Neural progenitor cell (in vitro differentiated cells): ENCODE data around the gene INPP5D. TPM values are rescaled to one million over a fixed set of nuclear protein-coding genes. Genes with fewer than 3 reads are reported as not detected.

ENCODE experiments used
- DNase-seq: peaks from one replicate; pipeline ENCODE4 v3.0.0-alpha.2; 2016; ENCODE audit warnings: low spot score
- H2AFZ ChIP-seq: fragments of 200-600 bp; sonication (generic); replicated peaks from 2 replicates; pipeline ENCODE4 v1.6.1; 2016; ENCODE audit warnings: antibody characterized with exemption
- H3F3A ChIP-seq: fragments of 200-600 bp; sonication (generic); 2 replicates; pipeline ENCODE4 v1.6.1; 2016; ENCODE audit warnings: antibody characterized with exemption, low read depth
- H3K27ac ChIP-seq: fragments of 200-600 bp; sonication (generic); 2 replicates; pipeline ENCODE4 v1.5.1; 2016; ENCODE audit warnings: mild to moderate bottlenecking
- H3K27me3 ChIP-seq: fragments of 200-600 bp; sonication (generic); 2 replicates; pipeline ENCODE4 v1.6.1; 2016; ENCODE audit warnings: mild to moderate bottlenecking, moderate library complexity
- H3K36me3 ChIP-seq: fragments of 200-600 bp; sonication (generic); 2 replicates; pipeline ENCODE4 v1.5.1; 2016
- H3K4me1 ChIP-seq: fragments of 200-600 bp; sonication (generic); 2 replicates; pipeline ENCODE4 v1.6.1; 2016; ENCODE audit warnings: mixed run types
- H3K4me2 ChIP-seq: fragments of 200-600 bp; sonication (generic); 2 replicates; pipeline ENCODE4 v1.6.1; 2016
- H3K4me3 ChIP-seq: fragments of 200-600 bp; sonication (generic); 2 replicates; pipeline ENCODE4 v1.5.1; 2016
- H3K79me2 ChIP-seq: fragments of 200-600 bp; sonication (generic); 2 replicates; pipeline ENCODE4 v1.6.1; 2016; ENCODE audit warnings: low read depth
- H3K9ac ChIP-seq: fragments of 200-600 bp; sonication (generic); 2 replicates; pipeline ENCODE4 v1.6.1; 2016
- H3K9me3 ChIP-seq: fragments of 200-600 bp; sonication (generic); 2 replicates; pipeline ENCODE4 v1.5.1; 2016; ENCODE audit warnings: low read depth
- H4K20me1 ChIP-seq: fragments of 200-600 bp; sonication (generic); 2 replicates; pipeline ENCODE4 v1.6.1; 2016; ENCODE audit warnings: low read depth
- H3K27ac Mint-ChIP-seq: 3 replicates; pipeline ENCODE4 v1.8.0; 2021; ENCODE audit warnings: mixed read lengths
- H3K27me3 Mint-ChIP-seq: 2 replicates; pipeline ENCODE4 v1.8.0; 2022; ENCODE audit warnings: low read depth, mild to moderate bottlenecking, inconsistent platforms, moderate library complexity, mixed read lengths; ENCODE audit not compliant: insufficient read depth
- H3K36me3 Mint-ChIP-seq: 3 replicates; pipeline ENCODE4 v1.8.0; 2021; ENCODE audit warnings: mixed read lengths
- H3K4me1 Mint-ChIP-seq: 3 replicates; pipeline ENCODE4 v1.8.0; 2021; ENCODE audit warnings: mixed read lengths
- H3K4me3 Mint-ChIP-seq: 3 replicates; pipeline ENCODE4 v1.8.0; 2021; ENCODE audit warnings: mild to moderate bottlenecking, moderate library complexity, mixed read lengths
- H3K9me3 Mint-ChIP-seq: 3 replicates; pipeline ENCODE4 v1.8.0; 2020; ENCODE audit warnings: mixed read lengths
- EZH2 ChIP-seq: fragments of 200-600 bp; sonication (generic); IDR thresholded peaks from 2 replicates; pipeline ENCODE4 v1.6.1; 2017; ENCODE audit warnings: antibody characterized with exemption, mild to moderate bottlenecking, moderate library complexity
- EZH2phosphoT487 ChIP-seq: fragments of 200-600 bp; sonication (generic); IDR thresholded peaks from 2 replicates; pipeline ENCODE4 v1.6.1; 2017; ENCODE audit warnings: antibody characterized with exemption
- total RNA-seq: library from RNA; depleted of rRNA; stranded (reverse); fragments of >200 nt; gene quantifications from 2 replicates; pipeline ENCODE4 v1.2.3, GENCODE V29; 2015; ENCODE audit warnings: low replicate concordance
- TF ChIP-seq, protein P1 (sequence below): fragments of 200-600 bp; sonication (generic); IDR thresholded peaks from 2 replicates; pipeline ENCODE4 v1.5.1; 2017; ENCODE audit warnings: antibody characterized with exemption, mild to moderate bottlenecking

Gene INPP5D
- total RNA-seq, 1 donor from 2014 or later, result 4.2 TPM

DNA sequence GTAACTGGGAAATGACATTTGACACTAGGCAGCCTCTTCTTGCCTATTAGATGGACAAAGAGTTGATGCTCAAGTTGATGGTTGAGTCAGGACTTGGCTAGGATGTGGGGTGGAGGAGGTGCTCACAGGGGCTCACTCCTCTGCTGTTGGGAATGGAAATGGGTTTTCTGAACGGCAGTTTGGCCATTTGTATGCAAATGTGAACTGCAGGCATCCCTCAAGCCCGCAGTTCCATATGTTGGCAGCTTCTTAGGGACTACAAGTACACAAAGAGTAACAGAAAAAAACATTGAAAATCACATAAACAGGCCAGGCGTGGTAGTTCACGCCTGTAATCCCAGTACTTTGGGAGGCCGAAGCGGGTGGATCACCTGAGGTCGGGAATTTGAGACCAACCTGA, 80.8 kb downstream of the INPP5D start:
- Histone ChIP-seq H3K36me3 (no peaks in the 10 kb centered on the region), H2AFZ (no peak overlapping the region), H3K9ac (no peak overlapping the region), H3K4me1 (peaks cover 14% of the 10 kb centered on the region), H3K4me2 (no peak overlapping the region), H4K20me1 (no peaks in the 10 kb centered on the region), H3K27ac (no peak overlapping the region), H3F3A (peaks cover 12% of the 10 kb centered on the region), H3K27me3 (no peaks in the 10 kb centered on the region), H3K4me3 (no peak overlapping the region), H3K79me2 (no peaks in the 10 kb centered on the region), H3K9me3 (no peaks in the 10 kb centered on the region)
- peaks cover 12% of the 10 kb centered on the region for H3K27me3 Mint-ChIP-seq
- H3K4me3 Mint-ChIP-seq, result no peak overlapping the region
- H3K36me3 Mint-ChIP-seq, result no peaks in the 10 kb centered on the region
- no peak for TF ChIP-seq EZH2
- TF ChIP-seq, protein P1, sequence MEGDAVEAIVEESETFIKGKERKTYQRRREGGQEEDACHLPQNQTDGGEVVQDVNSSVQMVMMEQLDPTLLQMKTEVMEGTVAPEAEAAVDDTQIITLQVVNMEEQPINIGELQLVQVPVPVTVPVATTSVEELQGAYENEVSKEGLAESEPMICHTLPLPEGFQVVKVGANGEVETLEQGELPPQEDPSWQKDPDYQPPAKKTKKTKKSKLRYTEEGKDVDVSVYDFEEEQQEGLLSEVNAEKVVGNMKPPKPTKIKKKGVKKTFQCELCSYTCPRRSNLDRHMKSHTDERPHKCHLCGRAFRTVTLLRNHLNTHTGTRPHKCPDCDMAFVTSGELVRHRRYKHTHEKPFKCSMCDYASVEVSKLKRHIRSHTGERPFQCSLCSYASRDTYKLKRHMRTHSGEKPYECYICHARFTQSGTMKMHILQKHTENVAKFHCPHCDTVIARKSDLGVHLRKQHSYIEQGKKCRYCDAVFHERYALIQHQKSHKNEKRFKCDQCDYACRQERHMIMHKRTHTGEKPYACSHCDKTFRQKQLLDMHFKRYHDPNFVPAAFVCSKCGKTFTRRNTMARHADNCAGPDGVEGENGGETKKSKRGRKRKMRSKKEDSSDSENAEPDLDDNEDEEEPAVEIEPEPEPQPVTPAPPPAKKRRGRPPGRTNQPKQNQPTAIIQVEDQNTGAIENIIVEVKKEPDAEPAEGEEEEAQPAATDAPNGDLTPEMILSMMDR, result no peak
- no peak for TF ChIP-seq EZH2phosphoT487
- no peak overlapping the region for H3K27ac Mint-ChIP-seq
- peaks cover 9% of the 10 kb centered on the region for H3K9me3 Mint-ChIP-seq
- no peak for DNase-seq
- peaks cover 5% of the 10 kb centered on the region for H3K4me1 Mint-ChIP-seq

DNA sequence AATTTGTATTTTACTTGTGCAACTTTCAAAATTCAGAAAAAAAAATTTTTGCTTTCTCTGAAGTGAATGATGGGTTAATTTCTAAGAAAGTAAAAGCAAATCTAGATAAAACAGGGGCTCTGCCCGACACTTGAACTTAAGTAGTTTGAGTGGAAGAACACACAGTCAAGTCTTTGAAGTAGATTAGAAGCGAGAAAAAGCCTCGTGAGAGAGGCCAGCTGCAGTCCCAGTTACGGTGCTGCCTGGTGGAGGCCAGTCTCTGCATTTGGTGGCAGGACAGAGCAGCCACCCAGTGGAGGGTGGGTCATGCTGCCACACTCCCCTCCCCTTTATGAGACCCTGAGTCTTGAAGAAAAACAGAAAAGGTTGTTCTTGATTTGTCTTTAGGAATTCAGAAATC, 81.8 kb downstream of the INPP5D start:
- peaks cover 5% of the 10 kb centered on the region for H3K4me1 Mint-ChIP-seq
- Histone ChIP-seq H4K20me1 (no peaks in the 10 kb centered on the region), H3K9me3 (no peaks in the 10 kb centered on the region), H3K79me2 (no peaks in the 10 kb centered on the region), H3K36me3 (no peaks in the 10 kb centered on the region), H3K4me2 (no peak overlapping the region), H2AFZ (no peak overlapping the region), H3K27me3 (no peaks in the 10 kb centered on the region), H3K4me1 (peaks cover 14% of the 10 kb centered on the region), H3K4me3 (no peak overlapping the region), H3F3A (peaks cover 12% of the 10 kb centered on the region), H3K9ac (no peak overlapping the region), H3K27ac (no peak overlapping the region)
- no peaks in the 10 kb centered on the region for H3K36me3 Mint-ChIP-seq
- DNase-seq, result no peak
- TF ChIP-seq EZH2 (no peak), EZH2phosphoT487 (no peak)
- TF ChIP-seq, protein P1, result no peak
- peaks cover 6% of the 10 kb centered on the region for H3K9me3 Mint-ChIP-seq
- no peak overlapping the region for H3K27ac Mint-ChIP-seq
- H3K4me3 Mint-ChIP-seq, result no peak overlapping the region
- H3K27me3 Mint-ChIP-seq, result peaks cover 12% of the 10 kb centered on the region

DNA sequence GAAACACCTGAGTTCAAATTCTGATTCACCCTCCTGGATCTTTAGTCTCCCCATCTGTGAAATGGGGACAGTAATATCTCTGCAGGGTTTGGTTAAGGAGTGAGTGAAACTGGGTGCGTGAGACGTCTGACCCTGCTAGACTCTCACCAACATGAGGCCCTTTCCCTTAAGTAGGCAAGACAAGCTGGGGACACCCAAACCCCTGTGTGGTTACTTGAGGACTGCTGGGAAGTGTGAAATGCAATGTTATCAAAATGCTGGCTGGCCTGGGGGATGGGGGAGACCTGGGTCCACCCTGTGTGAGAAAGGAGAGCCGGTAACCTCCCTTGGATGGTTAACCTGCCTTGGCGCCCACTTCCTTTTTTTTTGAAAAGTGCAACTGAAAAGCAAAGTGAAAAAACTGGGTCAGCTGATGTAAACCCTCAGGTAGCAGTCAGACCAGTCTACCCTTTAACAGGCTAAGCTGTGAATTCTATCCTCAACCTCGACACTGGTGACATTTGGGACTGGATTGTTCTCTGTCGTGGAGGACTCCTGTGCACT, 82.3 kb downstream of the INPP5D start:
- H2AFZ ChIP-seq, result no peak overlapping the region
- Mint-ChIP-seq H3K4me1 (peaks cover 5% of the 10 kb centered on the region), H3K4me3 (no peak overlapping the region), H3K27me3 (peaks cover 14% of the 10 kb centered on the region), H3K36me3 (no peaks in the 10 kb centered on the region), H3K9me3 (peaks cover 6% of the 10 kb centered on the region), H3K27ac (no peak overlapping the region)
- H3K36me3 ChIP-seq, result no peaks in the 10 kb centered on the region
- H3K4me1 ChIP-seq, result peaks cover 14% of the 10 kb centered on the region
- no peaks in the 10 kb centered on the region for H3K9me3 ChIP-seq
- no peak overlapping the region for H3K4me2 ChIP-seq
- peaks cover 12% of the 10 kb centered on the region for H3F3A ChIP-seq
- no peaks in the 10 kb centered on the region for H4K20me1 ChIP-seq
- no peak overlapping the region for H3K27ac ChIP-seq
- TF ChIP-seq, protein P1, result no peak
- TF ChIP-seq EZH2 (no peak), EZH2phosphoT487 (no peak)
- no peak overlapping the region for H3K4me3 ChIP-seq
- no peaks in the 10 kb centered on the region for H3K79me2 ChIP-seq
- H3K9ac ChIP-seq, result no peak overlapping the region
- DNase-seq, result no peak
- H3K27me3 ChIP-seq, result no peaks in the 10 kb centered on the region
